Hepatocyte (in vitro differentiated cells): ENCODE data around the gene TJP2.

Source experiments
- EZH2 ChIP-seq: fragments of 200-600 bp; sonication (generic); IDR thresholded peaks from 2 replicates; pipeline ENCODE4 v1.6.1; 2016; ENCODE audit warnings: antibody characterized with exemption, mild to moderate bottlenecking, borderline replicate concordance
- TF ChIP-seq, protein P1 (sequence below): fragments of 200-600 bp; sonication (generic); IDR thresholded peaks from 2 replicates; pipeline ENCODE4 v1.5.1; 2016; ENCODE audit warnings: antibody characterized with exemption, mild to moderate bottlenecking; ENCODE audit not compliant: poor library complexity

DNA sequence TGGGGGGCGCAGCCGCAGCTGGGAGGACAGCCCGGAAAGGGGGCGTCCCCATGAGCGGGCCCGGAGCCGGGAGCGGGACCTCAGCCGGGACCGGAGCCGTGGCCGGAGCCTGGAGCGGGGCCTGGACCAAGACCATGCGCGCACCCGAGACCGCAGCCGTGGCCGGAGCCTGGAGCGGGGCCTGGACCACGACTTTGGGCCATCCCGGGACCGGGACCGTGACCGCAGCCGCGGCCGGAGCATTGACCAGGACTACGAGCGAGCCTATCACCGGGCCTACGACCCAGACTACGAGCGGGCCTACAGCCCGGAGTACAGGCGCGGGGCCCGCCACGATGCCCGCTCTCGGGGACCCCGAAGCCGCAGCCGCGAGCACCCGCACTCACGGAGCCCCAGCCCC, 47.0 kb downstream of the TJP2 start:
- TF ChIP-seq, protein P1, sequence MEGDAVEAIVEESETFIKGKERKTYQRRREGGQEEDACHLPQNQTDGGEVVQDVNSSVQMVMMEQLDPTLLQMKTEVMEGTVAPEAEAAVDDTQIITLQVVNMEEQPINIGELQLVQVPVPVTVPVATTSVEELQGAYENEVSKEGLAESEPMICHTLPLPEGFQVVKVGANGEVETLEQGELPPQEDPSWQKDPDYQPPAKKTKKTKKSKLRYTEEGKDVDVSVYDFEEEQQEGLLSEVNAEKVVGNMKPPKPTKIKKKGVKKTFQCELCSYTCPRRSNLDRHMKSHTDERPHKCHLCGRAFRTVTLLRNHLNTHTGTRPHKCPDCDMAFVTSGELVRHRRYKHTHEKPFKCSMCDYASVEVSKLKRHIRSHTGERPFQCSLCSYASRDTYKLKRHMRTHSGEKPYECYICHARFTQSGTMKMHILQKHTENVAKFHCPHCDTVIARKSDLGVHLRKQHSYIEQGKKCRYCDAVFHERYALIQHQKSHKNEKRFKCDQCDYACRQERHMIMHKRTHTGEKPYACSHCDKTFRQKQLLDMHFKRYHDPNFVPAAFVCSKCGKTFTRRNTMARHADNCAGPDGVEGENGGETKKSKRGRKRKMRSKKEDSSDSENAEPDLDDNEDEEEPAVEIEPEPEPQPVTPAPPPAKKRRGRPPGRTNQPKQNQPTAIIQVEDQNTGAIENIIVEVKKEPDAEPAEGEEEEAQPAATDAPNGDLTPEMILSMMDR = no peak
- no peak for TF ChIP-seq EZH2
